BE2C (cell line): ENCODE data around the gene NFIX.

Source experiments
- DNase-seq: peaks from one replicate; pipeline ENCODE4 v3.0.0-alpha.2; 2020
- H3K27me3 ChIP-seq: fragments of 250-450 bp; sonication (Bioruptor Pico); 2 replicates; pipeline ENCODE4 v1.5.1; 2020; ENCODE audit warnings: mild to moderate bottlenecking
- H3K36me3 ChIP-seq: fragments of 250-450 bp; sonication (Bioruptor Pico); 2 replicates; pipeline ENCODE4 v1.5.1; 2020; ENCODE audit warnings: mild to moderate bottlenecking
- H3K4me1 ChIP-seq: fragments of 250-450 bp; sonication (Bioruptor Pico); 2 replicates; pipeline ENCODE4 v1.5.1; 2020
- H3K4me3 ChIP-seq: 2 replicates; pipeline ENCODE4 v1.5.1; 2011; ENCODE audit warnings: low read depth, low read length
- H3K9me3 ChIP-seq: fragments of 250-450 bp; sonication (Bioruptor Pico); 2 replicates; pipeline ENCODE4 v1.5.1; 2020
- TF ChIP-seq, protein P1 (sequence below): IDR thresholded peaks from 2 replicates; pipeline ENCODE4 v1.5.1; 2012; ENCODE audit warnings: mild to moderate bottlenecking, low read depth, low read length

The NFIX gene

DNA sequence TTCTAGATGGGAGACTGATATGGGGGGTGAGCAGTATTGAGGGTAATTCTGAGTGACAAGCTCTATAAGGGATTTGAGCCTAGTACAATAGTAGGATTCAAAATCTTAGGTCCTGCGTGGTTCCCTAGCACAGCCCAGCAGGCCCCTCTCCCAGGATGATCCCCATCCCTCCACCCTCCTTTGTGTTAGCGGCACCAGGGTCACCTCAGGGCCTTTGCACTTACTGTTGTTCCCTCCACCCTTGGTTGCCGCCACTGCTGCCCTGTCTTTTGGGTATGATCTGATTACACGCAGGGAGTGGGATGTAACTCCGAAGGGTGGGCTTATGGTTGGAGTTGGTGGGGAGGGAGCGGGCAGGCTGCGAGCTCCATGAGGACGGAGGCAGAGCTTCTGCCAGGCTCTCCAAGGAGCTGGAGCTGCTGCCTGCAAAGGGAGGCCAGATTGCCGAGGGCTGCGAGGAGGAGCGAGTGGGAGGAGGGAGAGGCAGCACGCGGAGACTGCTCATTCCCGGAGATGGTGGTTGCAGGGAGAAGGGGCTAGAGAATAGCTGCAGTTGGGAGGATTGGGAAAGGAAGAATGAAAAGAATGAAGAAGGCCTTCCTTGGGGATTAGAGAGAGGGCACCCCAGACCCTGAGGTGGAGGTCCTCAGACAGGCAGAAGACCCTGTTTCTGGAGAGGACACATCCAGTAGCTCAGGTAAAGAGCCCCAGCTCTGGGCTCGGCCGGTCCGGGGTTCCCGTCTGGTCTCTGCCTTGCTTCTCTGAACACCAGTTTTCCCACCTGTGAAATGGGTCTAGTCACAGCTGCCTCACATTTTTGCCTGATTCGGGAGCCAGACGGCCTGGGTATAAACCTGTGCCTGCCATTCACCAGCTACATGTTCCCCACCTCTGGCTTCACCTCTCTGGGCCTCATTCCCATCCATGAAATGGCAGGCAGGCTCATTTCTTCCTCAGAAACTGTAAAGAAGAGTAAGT, 128.0 kb downstream of the NFIX start:
- H3K4me1 ChIP-seq, result no peaks in the 10 kb centered on the region
- no peaks in the 10 kb centered on the region for H3K27me3 ChIP-seq
- no peaks in the 10 kb centered on the region for H3K9me3 ChIP-seq
- H3K36me3 ChIP-seq, result peaks cover 26% of the 10 kb centered on the region
- H3K4me3 ChIP-seq, result no peak overlapping the region
- no peak for DNase-seq
- TF ChIP-seq, protein P1, sequence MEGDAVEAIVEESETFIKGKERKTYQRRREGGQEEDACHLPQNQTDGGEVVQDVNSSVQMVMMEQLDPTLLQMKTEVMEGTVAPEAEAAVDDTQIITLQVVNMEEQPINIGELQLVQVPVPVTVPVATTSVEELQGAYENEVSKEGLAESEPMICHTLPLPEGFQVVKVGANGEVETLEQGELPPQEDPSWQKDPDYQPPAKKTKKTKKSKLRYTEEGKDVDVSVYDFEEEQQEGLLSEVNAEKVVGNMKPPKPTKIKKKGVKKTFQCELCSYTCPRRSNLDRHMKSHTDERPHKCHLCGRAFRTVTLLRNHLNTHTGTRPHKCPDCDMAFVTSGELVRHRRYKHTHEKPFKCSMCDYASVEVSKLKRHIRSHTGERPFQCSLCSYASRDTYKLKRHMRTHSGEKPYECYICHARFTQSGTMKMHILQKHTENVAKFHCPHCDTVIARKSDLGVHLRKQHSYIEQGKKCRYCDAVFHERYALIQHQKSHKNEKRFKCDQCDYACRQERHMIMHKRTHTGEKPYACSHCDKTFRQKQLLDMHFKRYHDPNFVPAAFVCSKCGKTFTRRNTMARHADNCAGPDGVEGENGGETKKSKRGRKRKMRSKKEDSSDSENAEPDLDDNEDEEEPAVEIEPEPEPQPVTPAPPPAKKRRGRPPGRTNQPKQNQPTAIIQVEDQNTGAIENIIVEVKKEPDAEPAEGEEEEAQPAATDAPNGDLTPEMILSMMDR, result no peak

DNA sequence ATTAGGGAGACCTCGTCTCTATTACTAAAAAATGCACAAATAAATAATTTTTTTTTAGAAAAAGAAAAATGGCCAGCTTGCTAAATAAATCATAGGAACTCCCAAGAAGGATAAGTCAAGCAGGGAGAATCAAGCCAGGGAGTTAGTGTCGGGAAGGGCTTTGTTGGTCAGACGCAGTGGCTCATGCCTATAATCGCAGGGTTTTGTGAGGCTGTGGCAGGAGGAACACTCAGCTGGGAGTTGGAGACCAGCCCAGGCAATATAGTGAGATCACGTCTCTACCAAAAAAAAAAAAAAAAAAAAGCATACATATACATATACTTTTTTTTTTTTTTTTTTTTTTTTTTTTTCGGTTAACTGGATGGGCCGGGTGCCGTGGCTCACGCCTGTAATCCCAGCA, 131.8 kb downstream of the NFIX start:
- Histone ChIP-seq H3K4me1 (no peaks in the 10 kb centered on the region), H3K4me3 (no peak overlapping the region), H3K27me3 (no peaks in the 10 kb centered on the region), H3K9me3 (no peaks in the 10 kb centered on the region), H3K36me3 (peaks cover 23% of the 10 kb centered on the region)
- no peak for DNase-seq
- TF ChIP-seq, protein P1, result no peak

DNA sequence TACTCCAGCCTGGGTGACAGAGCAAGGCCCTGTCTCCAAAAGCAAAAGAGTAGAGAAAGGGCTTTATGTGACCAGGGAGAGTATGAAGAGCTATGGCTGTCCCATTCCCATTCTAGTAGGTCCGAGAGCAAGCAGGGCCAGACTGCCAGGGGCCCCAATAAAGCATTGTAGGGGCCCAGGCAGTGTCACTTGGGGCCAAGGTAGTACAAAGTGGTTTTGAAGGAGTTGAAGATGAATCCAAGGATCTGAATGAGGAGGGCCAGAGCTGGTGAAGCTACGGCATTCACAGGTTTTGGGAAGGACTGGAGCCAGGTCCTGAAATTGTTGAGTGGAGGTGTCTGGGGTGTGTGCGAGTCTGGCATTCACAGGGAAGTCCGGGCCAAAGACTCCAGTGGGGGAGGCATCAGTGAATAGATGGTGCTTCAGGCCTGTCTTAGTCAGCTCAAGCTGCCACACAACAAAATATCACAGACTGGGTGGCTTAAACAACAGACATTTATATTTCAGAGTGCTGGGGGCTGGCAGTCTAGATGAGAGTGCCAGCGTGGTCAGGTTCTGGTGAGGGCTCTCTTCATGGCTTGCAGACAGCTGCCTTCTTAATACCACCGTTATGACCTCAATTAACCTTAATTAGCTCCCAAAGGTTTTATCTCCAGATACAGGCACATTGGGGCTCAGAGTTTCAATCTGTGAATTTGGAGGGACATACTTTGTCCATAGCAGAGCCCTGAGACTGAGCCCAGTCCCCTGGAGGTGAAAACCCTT, 132.7 kb downstream of the NFIX start:
- H3K9me3 ChIP-seq, result no peaks in the 10 kb centered on the region
- no peaks in the 10 kb centered on the region for H3K27me3 ChIP-seq
- H3K36me3 ChIP-seq, result peaks cover 25% of the 10 kb centered on the region
- no peak overlapping the region for H3K4me3 ChIP-seq
- TF ChIP-seq, protein P1, result no peak
- no peak for DNase-seq
- H3K4me1 ChIP-seq, result no peaks in the 10 kb centered on the region

DNA sequence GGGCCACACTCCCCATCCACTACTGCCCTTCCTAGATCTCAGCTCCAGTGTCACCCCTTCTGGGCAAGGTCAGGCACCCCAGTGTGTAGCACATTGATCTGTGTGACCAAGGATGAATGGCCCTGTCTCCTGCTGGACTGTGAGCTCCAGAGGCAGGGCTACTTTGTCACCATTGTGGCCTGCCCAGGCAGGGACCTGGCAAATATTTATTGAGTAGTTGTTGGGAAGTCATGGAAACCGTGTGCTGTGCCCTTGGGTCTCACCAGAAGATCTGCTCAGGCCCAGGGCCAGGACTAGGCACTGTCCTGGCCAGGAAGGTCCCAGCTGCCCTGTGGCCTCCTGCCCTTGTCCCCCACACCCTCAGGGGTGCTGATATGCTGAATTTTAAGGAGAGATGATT, 133.3 kb downstream of the NFIX start:
- Histone ChIP-seq H3K27me3 (no peaks in the 10 kb centered on the region), H3K4me3 (no peak overlapping the region), H3K4me1 (no peaks in the 10 kb centered on the region), H3K36me3 (peaks cover 21% of the 10 kb centered on the region), H3K9me3 (no peaks in the 10 kb centered on the region)
- TF ChIP-seq, protein P1, result no peak
- no peak for DNase-seq

DNA sequence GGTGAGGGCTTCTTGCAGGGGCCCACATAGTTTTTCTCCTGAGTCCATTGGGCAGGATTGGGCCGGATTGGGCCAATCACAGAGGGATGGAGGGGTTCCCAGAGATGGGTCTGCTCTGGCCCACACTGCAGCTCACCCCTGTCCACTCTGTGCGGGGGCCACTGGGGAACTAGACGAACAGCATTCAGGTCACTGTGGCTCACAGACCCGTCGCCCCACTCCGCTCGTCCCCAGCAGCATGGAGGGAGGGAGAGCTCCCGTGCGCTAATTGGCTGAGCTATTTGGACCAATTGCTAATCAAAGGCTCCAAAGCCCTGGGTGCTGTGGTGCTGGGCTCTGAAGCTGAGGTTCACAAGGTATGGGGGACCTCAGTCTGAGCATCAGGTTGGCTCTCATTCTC, 134.1 kb downstream of the NFIX start:
- Histone ChIP-seq H3K27me3 (no peaks in the 10 kb centered on the region), H3K9me3 (no peaks in the 10 kb centered on the region), H3K4me3 (no peak overlapping the region), H3K36me3 (peaks cover 20% of the 10 kb centered on the region), H3K4me1 (no peaks in the 10 kb centered on the region)
- TF ChIP-seq, protein P1, result no peak
- no peak for DNase-seq
